Activated CD4-positive, alpha-beta memory T cell treated with anti-CD3 and anti-CD28 coated beads, Interleukin-2, amount 10 ng/mL, durations not matched to agents 7 days and 5 days (primary cell): ENCODE results near the gene ASIC2. TPM values are rescaled to one million over a fixed set of nuclear protein-coding genes. Genes with fewer than 3 reads are reported as not detected.

Experiments used
- CTCF ChIA-PET: fragments of 350-600 bp; sonication (Branson Sonifier 250); formaldehyde crosslinking; loops from one replicate; lab custom pipeline; 2021; ENCODE audit warnings: antibody characterized with exemption, inconsistent platforms; lab: Charles Lee
- POLR2A ChIA-PET: fragments of 350-600 bp; sonication (Branson Sonifier 250); formaldehyde crosslinking; loops from one replicate; lab custom pipeline; 2021; ENCODE audit warnings: antibody characterized with exemption; lab: Charles Lee
- DNase-seq: peaks from one replicate; pipeline ENCODE4 v3.0.0-alpha.2; 2020
- H3K27ac Mint-ChIP-seq: one replicate; pipeline ENCODE4 v1.8.0; 2021; ENCODE audit warnings: mild to moderate bottlenecking, mixed read lengths
- H3K27me3 Mint-ChIP-seq: one replicate; pipeline ENCODE4 v1.8.0; 2021; ENCODE audit warnings: mixed read lengths
- H3K36me3 Mint-ChIP-seq: one replicate; pipeline ENCODE4 v1.8.0; 2021; ENCODE audit warnings: low read depth, mixed read lengths
- H3K4me1 Mint-ChIP-seq: one replicate; pipeline ENCODE4 v1.8.0; 2021; ENCODE audit warnings: mixed read lengths
- H3K4me3 Mint-ChIP-seq: one replicate; pipeline ENCODE4 v1.8.0; 2021; ENCODE audit warnings: mild to moderate bottlenecking, mixed read lengths
- H3K9me3 Mint-ChIP-seq: one replicate; pipeline ENCODE4 v1.8.0; 2021; ENCODE audit warnings: mixed read lengths
- total RNA-seq, 2 experiments: library from RNA; stranded (reverse); gene quantifications; one replicate each; pipeline ENCODE4 v1.2.3, GENCODE V29; 2021

ASIC2 gene
- total RNA-seq, 2 experiments from 2014 or later = not detected

DNA sequence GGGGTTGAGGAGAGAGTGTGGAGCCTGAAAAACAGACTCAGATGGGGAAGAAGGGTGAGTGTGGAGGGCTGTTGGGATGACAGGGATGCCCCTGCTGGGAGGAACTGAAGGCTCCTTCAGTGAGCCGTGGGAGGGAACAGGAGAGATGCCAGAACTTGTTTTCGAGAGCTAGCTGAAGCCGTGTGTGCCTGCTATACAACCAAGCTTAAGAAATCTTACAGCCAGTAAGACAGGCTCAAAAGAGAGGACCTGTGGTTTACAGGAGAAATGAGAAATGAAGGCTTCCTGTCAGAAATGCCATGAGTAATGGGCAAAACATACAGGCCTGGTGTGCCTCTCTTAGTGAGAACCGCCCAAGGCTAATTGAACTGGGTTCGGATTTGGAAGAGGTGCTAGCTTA is 201.8 kb downstream of the ASIC2 start:
- H3K27me3 Mint-ChIP-seq = peaks cover 25% of the 10 kb centered on the region
- ChIA-PET POLR2A (no interaction called here), CTCF (no interaction called here)
- H3K4me3 Mint-ChIP-seq = no peak overlapping the region
- H3K9me3 Mint-ChIP-seq = no peaks in the 10 kb centered on the region
- H3K36me3 Mint-ChIP-seq = no peaks in the 10 kb centered on the region
- H3K27ac Mint-ChIP-seq = no peak overlapping the region
- no peaks in the 10 kb centered on the region for H3K4me1 Mint-ChIP-seq
- DNase-seq = no peak

DNA sequence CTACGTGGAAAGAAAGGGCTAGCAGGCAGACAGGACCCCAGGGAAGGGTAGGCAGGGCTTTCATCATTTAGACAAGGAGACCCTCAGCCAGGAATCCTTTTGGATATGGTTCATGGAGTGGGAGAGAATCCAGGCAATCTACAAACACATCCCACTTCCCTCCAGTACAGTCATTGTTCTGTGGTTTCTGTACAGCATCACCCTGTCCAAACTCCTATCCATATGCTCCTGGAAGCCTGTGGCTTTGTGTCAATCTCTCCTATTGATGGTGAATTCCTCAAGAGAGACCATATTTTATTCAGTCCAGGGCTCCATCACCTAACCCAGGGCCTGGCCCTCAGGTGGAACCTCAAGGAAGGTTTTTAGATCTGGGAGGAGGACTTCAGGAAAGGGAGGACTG is 202.3 kb downstream of the ASIC2 start:
- H3K4me3 Mint-ChIP-seq = no peak overlapping the region
- no peak overlapping the region for H3K27ac Mint-ChIP-seq
- no peaks in the 10 kb centered on the region for H3K36me3 Mint-ChIP-seq
- POLR2A ChIA-PET = no interaction called here
- no peaks in the 10 kb centered on the region for H3K9me3 Mint-ChIP-seq
- CTCF ChIA-PET = no interaction called here
- DNase-seq = no peak
- peaks cover 27% of the 10 kb centered on the region for H3K27me3 Mint-ChIP-seq
- H3K4me1 Mint-ChIP-seq = no peaks in the 10 kb centered on the region

DNA sequence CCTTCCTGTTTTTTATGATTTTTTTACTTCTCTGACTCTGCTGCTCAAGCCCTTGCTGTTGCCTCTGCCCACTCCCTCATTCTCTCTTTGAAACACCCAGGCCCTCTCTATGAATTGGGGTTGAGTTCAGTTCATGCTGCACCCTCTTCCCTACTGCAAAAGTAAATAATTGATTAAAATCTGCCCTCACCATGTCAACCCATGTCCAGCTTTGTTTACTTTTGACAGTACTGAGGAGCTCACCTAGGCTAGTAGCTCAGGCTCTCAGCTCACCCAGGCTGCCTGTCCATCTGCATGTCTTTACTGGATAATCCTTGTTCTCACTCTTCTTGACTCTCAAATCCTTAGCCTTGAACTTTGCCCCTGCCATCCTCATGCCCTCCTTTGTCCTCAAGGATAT is 206.2 kb downstream of the ASIC2 start:
- H3K9me3 Mint-ChIP-seq = no peaks in the 10 kb centered on the region
- ChIA-PET POLR2A (no interaction called here), CTCF (no interaction called here)
- H3K36me3 Mint-ChIP-seq = no peaks in the 10 kb centered on the region
- no peak for DNase-seq
- H3K27me3 Mint-ChIP-seq = peaks cover 22% of the 10 kb centered on the region
- H3K27ac Mint-ChIP-seq = no peak overlapping the region
- H3K4me1 Mint-ChIP-seq = no peaks in the 10 kb centered on the region
- H3K4me3 Mint-ChIP-seq = no peak overlapping the region

DNA sequence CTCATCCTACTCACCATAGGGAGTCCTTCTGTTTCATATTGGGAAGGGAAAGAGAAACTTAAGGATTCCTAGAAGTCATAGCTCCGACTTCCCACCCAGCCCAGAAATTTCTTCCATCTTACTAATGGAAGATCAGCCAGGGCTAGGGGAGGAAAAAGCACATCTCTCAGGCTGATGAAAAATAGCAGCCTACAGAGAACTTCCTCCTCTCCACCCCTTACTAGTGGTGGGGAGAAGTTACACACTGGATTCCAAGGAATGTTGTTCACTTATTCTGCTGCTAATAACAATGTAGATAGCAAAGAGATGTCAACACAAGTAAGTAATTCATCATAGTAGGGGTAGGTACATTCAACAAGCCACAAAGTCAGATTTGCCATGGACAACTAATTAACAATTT is 207.1 kb downstream of the ASIC2 start:
- DNase-seq = no peak
- peaks cover 20% of the 10 kb centered on the region for H3K27me3 Mint-ChIP-seq
- H3K4me3 Mint-ChIP-seq = no peak overlapping the region
- no peaks in the 10 kb centered on the region for H3K4me1 Mint-ChIP-seq
- no peak overlapping the region for H3K27ac Mint-ChIP-seq
- ChIA-PET CTCF (no interaction called here), POLR2A (no interaction called here)
- H3K9me3 Mint-ChIP-seq = no peaks in the 10 kb centered on the region
- no peaks in the 10 kb centered on the region for H3K36me3 Mint-ChIP-seq

DNA sequence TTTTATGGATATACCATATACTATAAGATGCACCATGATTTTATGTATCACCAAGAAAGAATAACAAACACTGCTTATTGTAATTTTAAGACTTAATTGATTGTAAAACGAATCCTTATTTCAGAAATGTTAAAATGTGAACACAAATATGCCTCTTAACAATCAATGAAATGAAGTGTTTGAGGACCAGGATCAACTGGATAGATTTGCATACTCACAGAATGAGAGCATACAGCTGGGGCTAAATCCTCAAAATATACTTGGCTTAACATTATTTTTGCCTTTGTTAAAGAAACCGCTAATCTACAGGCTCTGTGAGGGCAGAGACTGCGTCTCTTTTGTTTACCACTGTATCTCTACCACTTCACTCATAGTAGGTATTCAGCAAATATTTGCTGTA is 207.8 kb downstream of the ASIC2 start:
- no peak overlapping the region for H3K4me3 Mint-ChIP-seq
- ChIA-PET CTCF (no interaction called here), POLR2A (no interaction called here)
- no peaks in the 10 kb centered on the region for H3K4me1 Mint-ChIP-seq
- H3K36me3 Mint-ChIP-seq = no peaks in the 10 kb centered on the region
- H3K27me3 Mint-ChIP-seq = peaks cover 19% of the 10 kb centered on the region
- H3K27ac Mint-ChIP-seq = no peak overlapping the region
- no peak for DNase-seq
- H3K9me3 Mint-ChIP-seq = no peaks in the 10 kb centered on the region

DNA sequence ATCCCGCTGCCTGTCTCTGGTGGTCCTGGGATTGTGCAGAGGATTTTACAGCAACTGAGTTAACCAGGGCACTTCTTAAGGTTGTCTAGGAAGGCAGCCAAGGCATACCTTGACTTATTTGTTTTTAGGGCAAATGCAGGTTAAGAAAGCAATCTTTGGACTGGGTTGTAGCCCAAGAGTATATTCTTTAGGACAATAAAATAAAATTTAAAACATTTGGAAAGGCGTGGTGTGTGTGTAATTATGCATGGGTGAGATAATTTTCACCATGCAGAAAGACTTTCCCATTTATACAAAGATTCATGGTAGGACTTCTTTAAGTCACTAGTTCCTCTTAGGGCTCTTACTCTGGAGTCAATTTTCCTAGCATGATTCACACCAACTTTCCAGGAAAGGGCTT is 208.3 kb downstream of the ASIC2 start:
- POLR2A ChIA-PET = no interaction called here

DNA sequence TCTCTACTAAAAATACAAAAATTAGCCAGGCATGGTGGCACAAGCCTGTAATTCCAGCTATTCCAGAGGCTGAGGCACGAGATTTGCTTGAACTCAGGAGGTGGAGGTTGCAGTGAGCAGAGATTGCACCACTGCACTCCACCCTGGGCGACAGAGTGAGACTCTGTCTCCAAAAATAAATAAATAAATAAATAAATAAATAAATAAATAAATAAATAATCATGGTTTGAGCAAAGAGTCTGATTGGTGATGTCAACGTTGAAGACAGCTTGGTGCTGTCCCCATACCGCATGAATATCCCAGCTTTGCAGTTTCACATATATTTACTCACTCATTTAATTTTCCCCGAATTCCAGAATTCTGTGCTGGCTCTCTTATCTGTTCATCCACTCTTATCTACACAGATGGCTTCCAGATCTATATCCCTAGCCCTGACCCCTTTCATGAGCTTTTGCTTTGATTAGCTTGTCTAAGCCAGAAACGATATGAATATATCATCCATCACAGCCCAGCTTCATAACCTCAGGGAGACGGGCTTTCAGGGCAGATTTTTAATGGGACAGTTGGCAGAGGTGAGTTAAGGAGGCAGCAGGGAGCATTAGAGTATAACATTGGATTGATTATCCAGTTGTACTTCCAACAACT is 210.4 kb downstream of the ASIC2 start:
- H3K4me3 Mint-ChIP-seq = no peak overlapping the region
- no peaks in the 10 kb centered on the region for H3K9me3 Mint-ChIP-seq
- no peak for DNase-seq
- ChIA-PET CTCF (no interaction called here), POLR2A (no interaction called here)
- peaks cover 22% of the 10 kb centered on the region for H3K27me3 Mint-ChIP-seq
- H3K36me3 Mint-ChIP-seq = no peaks in the 10 kb centered on the region
- no peaks in the 10 kb centered on the region for H3K4me1 Mint-ChIP-seq
- no peak overlapping the region for H3K27ac Mint-ChIP-seq

More for the DNA sequence above, 208.3 kb downstream of the ASIC2 start:
- Mint-ChIP-seq H3K4me3 (no peak overlapping the region), H3K27me3 (peaks cover 22% of the 10 kb centered on the region), H3K36me3 (no peaks in the 10 kb centered on the region), H3K4me1 (no peaks in the 10 kb centered on the region), H3K9me3 (no peaks in the 10 kb centered on the region), H3K27ac (no peak overlapping the region)
- no peak for DNase-seq
- CTCF ChIA-PET = no interaction called here

DNA sequence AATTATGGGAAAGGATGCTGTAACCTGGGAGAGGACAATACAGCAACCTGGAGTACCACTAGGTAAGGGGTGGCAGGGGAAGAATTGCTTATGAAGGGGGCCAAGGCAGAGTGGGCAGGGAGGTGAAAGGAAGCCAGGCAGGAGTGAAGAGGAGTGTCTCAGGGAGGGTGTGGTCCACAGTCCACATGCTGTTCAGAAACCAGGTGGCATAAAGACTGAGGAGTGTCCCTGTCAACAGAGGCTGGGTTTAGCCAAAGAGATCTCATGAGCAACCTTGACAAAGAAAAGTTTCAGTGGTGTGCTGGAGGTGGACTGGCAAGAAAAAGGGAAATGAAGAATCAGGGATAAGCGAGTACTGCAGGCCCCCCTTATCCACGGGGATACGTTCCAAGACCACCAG is 213.0 kb downstream of the ASIC2 start:
- peaks cover 13% of the 10 kb centered on the region for H3K27me3 Mint-ChIP-seq
- ChIA-PET POLR2A (no interaction called here), CTCF (no interaction called here)
- H3K4me3 Mint-ChIP-seq = no peak overlapping the region
- no peak for DNase-seq
- H3K36me3 Mint-ChIP-seq = no peaks in the 10 kb centered on the region
- no peaks in the 10 kb centered on the region for H3K4me1 Mint-ChIP-seq
- H3K27ac Mint-ChIP-seq = no peak overlapping the region
- H3K9me3 Mint-ChIP-seq = no peaks in the 10 kb centered on the region

DNA sequence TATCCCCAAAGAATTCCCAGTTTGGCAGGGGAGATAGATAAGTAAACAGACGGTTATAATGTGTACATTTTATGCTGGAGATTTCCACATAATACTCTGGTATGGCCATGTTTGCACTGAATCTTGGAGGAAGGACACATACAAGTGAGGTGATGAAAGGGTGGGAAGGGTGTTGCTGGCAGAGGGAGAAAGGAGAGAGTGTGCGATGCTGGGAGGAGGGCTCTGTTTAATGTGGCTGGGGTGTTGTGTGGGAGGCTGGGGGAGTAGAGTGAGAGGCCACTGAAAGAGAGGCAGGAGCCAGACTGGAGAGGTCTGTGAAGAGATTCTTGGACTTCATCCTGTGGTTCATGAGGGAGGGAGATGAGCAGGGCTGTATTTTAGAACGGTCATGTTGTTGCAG is 213.9 kb downstream of the ASIC2 start:
- Mint-ChIP-seq H3K27me3 (peaks cover 15% of the 10 kb centered on the region), H3K4me3 (no peak overlapping the region), H3K9me3 (no peaks in the 10 kb centered on the region), H3K27ac (no peak overlapping the region), H3K36me3 (no peaks in the 10 kb centered on the region), H3K4me1 (no peaks in the 10 kb centered on the region)
- CTCF ChIA-PET = no interaction called here
- POLR2A ChIA-PET = no interaction called here
- DNase-seq = no peak

DNA sequence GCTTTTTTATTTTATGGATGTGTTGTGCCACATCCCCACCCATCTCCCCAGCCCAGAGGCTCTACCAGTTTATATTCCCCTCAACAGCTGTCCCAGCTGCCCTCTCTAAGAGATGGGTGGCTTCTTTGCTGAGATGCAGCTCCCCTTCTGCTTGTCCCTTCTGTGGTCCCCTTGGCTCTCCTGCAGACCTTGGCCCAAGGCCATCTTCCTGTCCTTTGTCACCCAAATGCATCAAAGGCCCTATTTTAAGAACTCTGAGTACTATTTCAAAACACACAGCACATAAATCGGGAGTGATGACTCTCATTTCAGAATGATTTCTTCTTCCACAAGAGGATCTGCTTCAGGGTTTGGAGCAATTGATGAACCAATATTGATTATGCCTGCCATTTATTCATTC is 216.1 kb downstream of the ASIC2 start:
- DNase-seq = no peak
- ChIA-PET CTCF (no interaction called here), POLR2A (no interaction called here)
- H3K27me3 Mint-ChIP-seq = peaks cover 15% of the 10 kb centered on the region
- no peaks in the 10 kb centered on the region for H3K9me3 Mint-ChIP-seq
- H3K4me3 Mint-ChIP-seq = no peak overlapping the region
- H3K4me1 Mint-ChIP-seq = no peaks in the 10 kb centered on the region
- no peaks in the 10 kb centered on the region for H3K36me3 Mint-ChIP-seq
- no peak overlapping the region for H3K27ac Mint-ChIP-seq

DNA sequence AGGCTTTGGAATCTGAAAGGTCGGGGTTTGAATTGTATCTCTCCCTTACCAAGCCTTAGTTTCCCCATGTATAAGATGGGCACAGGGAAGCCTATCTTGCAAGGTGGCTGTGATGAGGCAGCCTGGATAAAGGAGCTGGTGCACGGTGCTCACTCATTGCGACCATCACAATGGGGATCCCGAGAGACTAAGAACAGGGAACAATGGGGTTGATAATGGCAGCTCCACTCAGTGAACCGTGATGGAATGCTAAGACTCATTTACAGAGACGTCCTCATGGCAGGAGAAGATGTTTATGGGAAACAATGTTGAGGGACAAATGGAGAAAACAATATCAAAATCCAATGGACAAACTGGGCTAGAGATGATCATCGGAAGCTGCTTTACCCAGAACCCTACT is 219.7 kb downstream of the ASIC2 start:
- CTCF ChIA-PET = no interaction called here
- POLR2A ChIA-PET = no interaction called here
- H3K27me3 Mint-ChIP-seq = peaks cover 22% of the 10 kb centered on the region
- no peak for DNase-seq
- H3K4me3 Mint-ChIP-seq = no peak overlapping the region
- H3K9me3 Mint-ChIP-seq = no peaks in the 10 kb centered on the region
- H3K27ac Mint-ChIP-seq = no peak overlapping the region
- no peaks in the 10 kb centered on the region for H3K4me1 Mint-ChIP-seq
- H3K36me3 Mint-ChIP-seq = no peaks in the 10 kb centered on the region

DNA sequence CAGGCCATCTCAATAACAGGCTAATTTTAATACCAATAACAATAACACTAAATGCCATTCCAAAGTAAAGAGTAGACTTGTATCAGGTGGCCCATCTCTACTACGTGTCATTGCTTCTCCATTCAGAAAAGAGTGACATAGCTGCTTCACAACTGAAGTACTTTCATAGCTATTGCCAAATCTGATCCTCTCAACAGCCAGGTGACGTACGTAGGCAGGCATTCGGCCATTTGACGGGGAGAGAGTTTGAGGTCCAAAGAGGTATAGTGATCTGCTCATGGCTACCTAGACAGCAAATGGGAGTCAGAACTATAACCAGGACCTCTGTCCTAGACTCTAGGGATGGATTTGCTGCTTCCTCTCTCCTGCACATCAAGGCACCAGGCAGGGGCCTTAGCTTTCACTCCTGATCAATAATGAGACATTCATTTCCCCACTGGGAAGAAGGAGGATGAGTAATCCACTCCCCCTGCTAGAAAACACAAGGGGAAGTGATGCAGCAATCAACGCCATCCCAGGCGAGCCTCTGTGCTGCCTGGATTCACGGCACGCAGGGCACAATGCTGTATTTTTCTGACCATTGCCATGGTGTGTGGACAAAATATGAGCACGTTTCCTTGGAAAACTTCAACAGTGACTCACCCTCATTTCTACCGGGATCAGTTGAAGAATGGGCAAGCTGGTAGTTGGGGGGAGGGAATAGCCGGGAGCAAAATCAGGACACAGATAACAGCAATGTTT is 220.5 kb downstream of the ASIC2 start:
- CTCF ChIA-PET = interaction anchor here (0.6 kb wide), 1 partner anchor 138 kb away, joined by 3 read pairs; no protein-coding TSS in a partner anchor

DNA sequence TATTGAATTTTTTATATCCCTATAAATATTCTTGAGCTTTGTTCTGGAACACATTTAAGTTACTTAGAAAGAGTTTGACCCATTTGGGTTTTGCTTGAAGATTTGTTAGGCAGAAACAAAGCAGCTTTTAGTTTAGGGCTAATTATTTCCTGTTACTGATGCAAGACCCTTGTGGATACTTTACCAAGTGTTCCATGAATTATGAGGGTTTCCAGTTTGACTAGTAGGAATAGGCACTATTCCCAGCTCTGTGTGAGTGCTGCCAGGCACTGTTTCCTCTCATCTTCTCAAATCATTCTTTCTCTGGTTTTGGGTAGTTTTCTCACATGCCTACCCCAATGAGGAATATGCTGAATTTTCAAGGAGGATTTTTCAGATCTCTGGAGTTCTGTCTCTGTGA is 221.4 kb downstream of the ASIC2 start:
- Mint-ChIP-seq H3K4me1 (no peaks in the 10 kb centered on the region), H3K36me3 (no peaks in the 10 kb centered on the region), H3K4me3 (no peak overlapping the region), H3K27me3 (peaks cover 32% of the 10 kb centered on the region), H3K27ac (no peak overlapping the region), H3K9me3 (no peaks in the 10 kb centered on the region)
- no peak for DNase-seq
- CTCF ChIA-PET = no interaction called here
- POLR2A ChIA-PET = no interaction called here

More for the DNA sequence above, 220.5 kb downstream of the ASIC2 start:
- POLR2A ChIA-PET = no interaction called here
- Mint-ChIP-seq H3K36me3 (no peaks in the 10 kb centered on the region), H3K27ac (no peak overlapping the region), H3K4me3 (no peak overlapping the region), H3K4me1 (no peaks in the 10 kb centered on the region), H3K9me3 (no peaks in the 10 kb centered on the region), H3K27me3 (peaks cover 24% of the 10 kb centered on the region)
- DNase-seq = no peak

DNA sequence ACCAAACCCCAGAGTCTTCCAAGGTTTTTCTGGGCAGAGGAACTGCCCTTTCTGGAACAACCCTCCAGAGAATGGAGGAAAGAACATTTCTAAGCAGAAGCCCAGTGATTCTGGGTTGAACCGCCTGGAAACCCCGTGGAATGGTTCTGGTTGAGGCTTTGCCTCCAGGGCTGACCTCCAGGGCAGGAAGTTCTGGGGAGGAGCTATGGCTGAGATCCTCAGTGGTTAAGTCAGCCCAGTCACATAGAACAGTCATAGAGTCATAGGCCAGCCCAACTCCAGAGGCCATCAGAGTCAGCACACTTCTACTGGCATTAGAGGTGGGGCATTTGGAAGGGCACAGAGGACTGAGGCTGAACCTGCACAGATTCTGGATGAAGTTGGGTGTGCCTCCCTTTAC is 235.5 kb downstream of the ASIC2 start:
- H3K4me3 Mint-ChIP-seq = no peak overlapping the region
- no peaks in the 10 kb centered on the region for H3K4me1 Mint-ChIP-seq
- peaks cover 18% of the 10 kb centered on the region for H3K27me3 Mint-ChIP-seq
- DNase-seq = no peak
- H3K36me3 Mint-ChIP-seq = no peaks in the 10 kb centered on the region
- no peak overlapping the region for H3K27ac Mint-ChIP-seq
- ChIA-PET POLR2A (no interaction called here), CTCF (interaction anchor here (1.5 kb wide), 1 partner anchor 8 kb away, joined by 3 read pairs; no protein-coding TSS in a partner anchor)
- no peaks in the 10 kb centered on the region for H3K9me3 Mint-ChIP-seq
